ENCODE measurements around the gene RNF38.
"Not testable (repeated sequence)": the region's sequence is repeated elsewhere in the genome, so short reads cannot be mapped to it uniquely, and the experiment has no call there.

RNF38 gene

DNA sequence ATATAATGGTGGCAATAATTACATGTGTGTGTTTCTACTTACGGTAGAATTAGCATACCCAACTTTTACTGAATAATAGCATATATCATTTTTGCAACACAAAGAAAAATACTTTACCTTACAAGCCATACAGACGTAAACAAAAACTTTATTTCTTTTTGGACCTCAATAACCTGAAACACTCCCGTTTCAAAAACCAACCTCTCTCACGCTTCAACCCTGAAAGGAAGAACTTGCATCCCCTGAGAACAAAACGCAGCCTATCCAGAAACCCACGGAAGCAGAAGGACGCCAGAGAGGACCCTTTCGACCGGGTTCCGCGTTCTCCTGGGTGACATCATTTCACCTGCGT lies at the start of gene RNF38:
Gene RNF38 (minus strand): TSS at position 290 of the 352 bp plus-strand sequence. CDS start 161 bp downstream, at position 129.
- Histone ChIP-seq H3K4me1 (ENCODE audit: insufficient read depth, low read length) (peaks cover 4% of the 10 kb centered on the region; the same call in 1 of the 2 replicates), H3K36me3 (ENCODE audit: insufficient read depth, low read length) (0 out of 2 replicates have a peak, but pooled peaks cover 2% of the 10 kb centered on the region), H3K9ac (ENCODE audit: low read depth, low read length) (peak within 1 kb of the TSS; percentile 72), H3K9me3 (ENCODE audit: control insufficient read depth, insufficient read depth, low read length) (no peaks in the 10 kb centered on the region)

DNA sequence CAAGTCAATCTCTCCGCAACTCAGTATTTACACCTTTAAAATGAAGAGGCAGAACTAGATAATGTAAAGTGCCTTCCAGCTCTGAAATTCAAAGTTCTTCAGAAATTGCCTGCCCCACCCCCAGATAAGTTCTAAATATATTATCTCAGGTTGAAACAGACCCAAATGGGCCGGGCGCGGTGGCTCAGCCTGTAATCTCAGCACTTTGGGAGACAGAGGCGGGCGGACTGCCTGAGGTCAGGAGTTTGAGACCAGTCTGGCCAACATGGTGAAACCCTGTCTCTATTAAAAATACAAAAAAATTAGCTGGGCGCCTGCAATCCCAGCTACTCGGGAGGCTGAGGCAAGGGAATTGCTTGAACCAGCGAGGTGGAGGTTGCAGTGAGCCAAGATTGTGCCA lies 48.5 kb upstream of the RNF38 start:
- not testable (repeated sequence) for H3K36me3 ChIP-seq (ENCODE audit: insufficient read depth, low read length); H3K9me3 ChIP-seq (ENCODE audit: control insufficient read depth, insufficient read depth, low read length); H3K9ac ChIP-seq (ENCODE audit: low read depth, low read length)
- H3K4me1 ChIP-seq (ENCODE audit: insufficient read depth, low read length): peaks cover 22% of the 10 kb centered on the region

DNA sequence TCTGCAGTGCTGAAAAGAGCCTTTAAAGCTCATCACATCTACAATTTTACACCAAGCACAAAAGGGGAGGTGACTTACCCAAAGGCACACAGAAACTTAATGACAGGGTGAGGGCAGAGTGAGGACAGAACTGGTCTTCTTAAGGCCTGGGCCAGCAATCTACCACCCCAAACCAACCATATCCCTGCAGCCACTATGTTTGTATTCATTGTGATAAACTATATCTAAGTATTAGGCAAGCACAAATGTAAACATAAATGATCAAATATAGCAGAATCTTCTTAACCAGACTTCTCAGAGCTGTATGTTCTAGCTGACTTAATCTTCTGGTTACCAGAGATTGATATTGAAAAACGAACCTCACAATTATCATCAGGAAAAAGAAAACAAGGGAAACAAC lies 47.9 kb upstream of the RNF38 start:
- no peaks in the 10 kb centered on the region for H3K9me3 ChIP-seq (ENCODE audit: control insufficient read depth, insufficient read depth, low read length)
- H3K9ac ChIP-seq (ENCODE audit: low read depth, low read length): no peak overlapping the region
- peaks cover 25% of the 10 kb centered on the region for H3K4me1 ChIP-seq (ENCODE audit: insufficient read depth, low read length)
- H3K36me3 ChIP-seq (ENCODE audit: insufficient read depth, low read length): no peaks in the 10 kb centered on the region

DNA sequence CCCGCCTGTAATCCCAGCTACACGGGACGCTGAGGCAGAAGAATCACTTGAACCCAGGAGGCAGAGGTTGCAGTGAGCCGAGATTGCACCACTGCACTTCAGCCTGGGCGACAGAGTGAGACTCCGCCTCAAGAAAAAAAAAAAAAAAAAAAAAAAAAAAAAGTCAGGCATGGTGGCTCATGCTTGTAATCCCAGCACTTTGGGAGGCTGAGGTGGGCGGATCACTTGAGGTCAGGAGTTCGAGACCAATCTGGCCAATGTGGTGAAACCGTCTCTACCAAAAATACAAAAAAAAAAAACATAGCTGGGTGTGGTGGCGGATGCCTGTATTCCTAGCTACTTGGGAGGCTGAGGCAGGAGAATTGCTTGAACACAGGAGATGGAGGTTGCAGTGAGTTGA lies 46.6 kb upstream of the RNF38 start:
- H3K36me3 ChIP-seq (ENCODE audit: insufficient read depth, low read length); H3K9ac ChIP-seq (ENCODE audit: low read depth, low read length); H3K9me3 ChIP-seq (ENCODE audit: control insufficient read depth, insufficient read depth, low read length): not testable (repeated sequence)
- H3K4me1 ChIP-seq (ENCODE audit: insufficient read depth, low read length): peaks cover 33% of the 10 kb centered on the region

DNA sequence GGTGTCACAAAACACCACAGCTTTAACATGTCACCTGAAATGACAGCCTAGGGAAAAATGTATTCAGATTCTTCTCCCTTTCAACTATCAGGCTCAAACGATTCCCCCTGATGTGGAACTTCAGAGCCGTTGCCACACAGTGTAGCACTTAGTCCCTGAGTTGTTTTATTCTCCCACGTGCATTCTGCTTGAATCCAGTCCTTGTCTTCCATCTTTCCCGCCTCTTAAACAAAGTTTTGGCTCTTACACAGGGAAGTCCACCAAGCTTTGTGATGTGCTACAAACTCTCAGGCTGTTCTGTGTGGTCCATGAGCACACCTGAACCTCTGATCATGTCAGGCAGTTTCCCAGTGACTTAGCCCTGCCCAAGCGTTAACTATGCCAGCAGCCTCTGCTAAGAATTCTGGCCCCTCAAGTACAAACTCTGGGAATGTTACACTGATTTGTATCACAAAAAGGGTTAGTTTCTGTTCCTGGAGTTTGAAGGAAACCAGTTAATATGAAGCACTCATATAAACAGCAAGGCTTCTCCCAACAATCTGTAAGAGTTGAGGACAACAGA lies 45.8 kb upstream of the RNF38 start:
- H3K9ac ChIP-seq (ENCODE audit: low read depth, low read length): no peak overlapping the region
- no peaks in the 10 kb centered on the region for H3K36me3 ChIP-seq (ENCODE audit: insufficient read depth, low read length)
- no peaks in the 10 kb centered on the region for H3K9me3 ChIP-seq (ENCODE audit: control insufficient read depth, insufficient read depth, low read length)
- H3K4me1 ChIP-seq (ENCODE audit: insufficient read depth, low read length): peaks cover 33% of the 10 kb centered on the region

DNA sequence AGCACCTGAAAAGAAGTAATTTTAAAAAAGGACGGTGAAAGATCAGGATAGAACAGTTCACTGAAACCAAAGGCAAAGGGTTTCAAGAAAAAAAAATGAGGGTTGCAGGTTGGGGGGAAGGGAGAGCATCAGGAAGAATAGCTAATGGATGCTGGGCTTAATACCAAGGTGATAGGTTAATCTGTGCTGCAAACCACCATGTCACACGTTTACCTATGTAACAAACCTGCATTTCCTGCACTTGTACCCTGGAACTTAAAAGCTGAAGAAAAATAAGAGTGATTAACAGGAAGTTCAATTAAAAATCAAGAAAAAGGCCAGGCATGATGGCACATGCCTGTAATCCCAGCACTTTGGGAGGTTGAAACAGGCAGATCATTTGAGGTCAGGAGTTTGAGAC lies 44.1 kb upstream of the RNF38 start:
- Histone ChIP-seq H3K4me1 (ENCODE audit: insufficient read depth, low read length) (peaks cover 36% of the 10 kb centered on the region), H3K36me3 (ENCODE audit: insufficient read depth, low read length) (no peaks in the 10 kb centered on the region), H3K9ac (ENCODE audit: low read depth, low read length) (no peak overlapping the region), H3K9me3 (ENCODE audit: control insufficient read depth, insufficient read depth, low read length) (no peaks in the 10 kb centered on the region)

DNA sequence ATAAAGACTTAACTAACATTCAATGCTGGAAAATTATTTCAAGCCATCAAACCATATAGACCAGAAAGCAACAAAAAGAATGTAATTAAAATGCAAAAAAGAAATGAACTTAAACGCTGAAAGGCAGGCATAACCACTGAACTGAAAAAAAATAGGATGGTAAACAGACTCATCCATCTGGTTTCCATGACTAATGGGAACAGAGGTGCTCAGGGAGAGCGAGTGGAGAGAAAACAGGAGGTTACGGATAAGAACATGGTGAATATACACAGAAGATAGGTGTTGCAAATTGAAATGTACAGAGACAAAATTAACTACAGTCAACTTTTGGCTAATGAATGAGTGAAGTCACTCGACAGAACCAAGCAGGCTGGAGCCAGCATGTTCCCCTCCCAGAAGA lies 43.5 kb upstream of the RNF38 start:
- peaks cover 37% of the 10 kb centered on the region for H3K4me1 ChIP-seq (ENCODE audit: insufficient read depth, low read length)
- H3K9ac ChIP-seq (ENCODE audit: low read depth, low read length): no peak overlapping the region
- no peaks in the 10 kb centered on the region for H3K9me3 ChIP-seq (ENCODE audit: control insufficient read depth, insufficient read depth, low read length)
- no peaks in the 10 kb centered on the region for H3K36me3 ChIP-seq (ENCODE audit: insufficient read depth, low read length)

DNA sequence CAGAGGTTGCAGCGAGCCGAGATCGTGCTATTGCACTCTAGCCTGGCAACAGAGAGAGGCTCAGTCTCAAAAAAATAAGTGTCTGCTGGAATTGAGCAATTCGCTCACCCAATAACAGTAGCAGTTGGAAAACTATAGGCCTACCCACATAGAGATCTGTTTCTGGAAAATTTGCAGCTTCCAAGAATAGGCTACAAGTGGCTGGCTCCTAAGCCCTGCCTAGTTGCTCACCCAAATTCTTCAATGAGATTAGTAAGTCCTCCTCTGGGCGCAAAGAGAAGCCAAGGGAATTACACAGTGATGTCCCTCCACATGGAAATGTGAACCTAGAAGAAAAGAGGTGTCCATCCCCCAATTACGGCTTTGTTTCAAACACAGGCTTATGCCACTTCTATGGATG lies 42.6 kb upstream of the RNF38 start:
- H3K4me1 ChIP-seq (ENCODE audit: insufficient read depth, low read length): peaks cover 33% of the 10 kb centered on the region
- no peak overlapping the region for H3K9ac ChIP-seq (ENCODE audit: low read depth, low read length)
- no peaks in the 10 kb centered on the region for H3K9me3 ChIP-seq (ENCODE audit: control insufficient read depth, insufficient read depth, low read length)

DNA sequence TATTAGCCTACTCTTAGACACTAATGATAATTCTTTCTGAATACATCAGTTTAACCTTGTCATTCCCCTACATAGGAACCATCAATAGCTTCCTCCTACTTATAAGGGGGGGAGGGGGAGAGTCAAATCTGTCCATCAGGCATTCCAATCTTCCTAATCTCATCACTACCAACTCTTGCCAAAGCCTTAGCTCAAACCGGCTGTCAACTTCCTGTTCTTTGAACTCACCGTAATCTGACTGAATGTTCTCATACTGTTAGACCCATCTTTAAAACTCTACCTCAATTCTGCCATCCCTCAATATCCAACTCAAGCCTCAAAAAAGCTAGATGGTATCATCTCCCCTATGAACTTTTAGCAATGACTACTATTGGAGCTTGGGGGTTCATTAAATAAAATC lies 41.9 kb upstream of the RNF38 start:
- H3K36me3 ChIP-seq (ENCODE audit: insufficient read depth, low read length): no peaks in the 10 kb centered on the region
- no peak overlapping the region for H3K9ac ChIP-seq (ENCODE audit: low read depth, low read length)
- no peaks in the 10 kb centered on the region for H3K9me3 ChIP-seq (ENCODE audit: control insufficient read depth, insufficient read depth, low read length)
- peaks cover 37% of the 10 kb centered on the region for H3K4me1 ChIP-seq (ENCODE audit: insufficient read depth, low read length)

More for the DNA sequence above, 42.6 kb upstream of the RNF38 start:
- H3K36me3 ChIP-seq (ENCODE audit: insufficient read depth, low read length): no peaks in the 10 kb centered on the region

DNA sequence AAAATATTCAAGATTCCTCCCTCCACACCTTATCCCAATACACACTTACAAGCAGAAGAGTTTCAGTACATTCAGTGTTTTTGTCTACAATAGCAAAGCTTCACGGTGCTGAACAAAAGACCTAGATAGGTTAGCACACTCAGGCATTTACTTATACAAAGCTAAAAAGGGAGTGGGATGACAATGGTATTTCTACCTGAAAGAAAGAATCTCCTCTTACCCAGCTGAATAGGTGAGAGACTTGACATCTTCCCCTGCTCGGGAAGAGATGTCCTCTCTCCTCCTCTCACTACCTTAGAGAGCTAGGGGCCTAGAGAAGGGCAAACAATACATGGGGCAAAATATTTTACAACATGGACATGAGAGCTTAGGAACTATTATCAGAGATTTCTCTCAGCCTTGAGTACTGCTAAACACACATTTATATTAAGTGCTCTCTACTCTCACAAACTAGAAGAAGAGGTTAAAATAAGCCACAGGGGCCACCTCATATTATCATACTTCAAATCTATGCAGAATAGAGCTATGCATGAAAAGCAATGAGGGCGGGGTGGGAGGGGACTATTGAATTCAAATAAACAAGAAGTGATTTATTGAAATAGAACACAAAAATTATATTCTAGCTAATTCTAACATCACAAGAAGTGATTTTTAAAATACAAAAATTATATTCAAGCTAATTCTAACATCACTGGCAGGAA lies 38.6 kb upstream of the RNF38 start:
- H3K9me3 ChIP-seq (ENCODE audit: control insufficient read depth, insufficient read depth, low read length): no peaks in the 10 kb centered on the region
- peaks cover 21% of the 10 kb centered on the region for H3K4me1 ChIP-seq (ENCODE audit: insufficient read depth, low read length)
- no peaks in the 10 kb centered on the region for H3K36me3 ChIP-seq (ENCODE audit: insufficient read depth, low read length)
- no peak overlapping the region for H3K9ac ChIP-seq (ENCODE audit: low read depth, low read length)

DNA sequence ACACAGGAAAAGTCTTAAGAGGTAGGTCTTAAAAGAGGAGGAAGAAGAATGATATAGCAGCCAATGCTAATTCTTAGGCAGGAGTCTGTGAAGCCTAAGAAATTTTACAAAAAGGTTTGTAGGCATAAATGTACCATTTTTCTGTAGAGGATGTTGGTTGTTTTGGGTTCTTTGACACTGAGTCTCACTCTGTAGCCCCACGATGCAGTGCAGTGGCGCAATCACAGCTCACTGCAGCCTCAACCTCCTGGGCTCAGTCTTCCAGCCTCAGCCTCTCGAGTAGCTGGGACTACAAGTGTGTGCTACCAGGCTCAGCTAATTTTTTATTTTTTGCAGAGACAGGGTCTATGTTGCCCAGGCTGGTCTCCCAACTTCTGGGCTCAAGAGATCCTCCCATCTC lies 37.7 kb upstream of the RNF38 start:
- Histone ChIP-seq H3K9me3 (ENCODE audit: control insufficient read depth, insufficient read depth, low read length) (no peaks in the 10 kb centered on the region), H3K4me1 (ENCODE audit: insufficient read depth, low read length) (peaks cover 15% of the 10 kb centered on the region), H3K9ac (ENCODE audit: low read depth, low read length) (no peak overlapping the region), H3K36me3 (ENCODE audit: insufficient read depth, low read length) (no peaks in the 10 kb centered on the region)

DNA sequence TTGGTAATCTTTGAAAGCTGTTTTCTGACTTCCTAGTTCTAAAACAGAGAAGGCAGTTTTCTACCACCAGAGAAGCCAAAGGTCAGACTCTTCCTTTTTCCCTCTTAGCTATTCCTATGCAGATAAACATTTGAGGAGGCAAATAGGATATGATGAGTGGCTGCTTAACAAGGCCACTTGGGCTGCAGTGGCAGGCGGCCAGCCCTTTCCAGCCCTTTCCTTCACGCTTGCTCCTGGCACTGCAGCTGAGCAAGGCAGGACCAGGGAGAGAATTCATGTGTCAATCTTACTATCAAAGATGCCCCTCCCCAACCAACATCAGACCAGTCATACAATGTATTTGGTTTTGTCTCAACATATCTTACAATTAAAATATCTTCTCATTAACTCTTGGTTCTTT lies 36.8 kb upstream of the RNF38 start:
- Histone ChIP-seq H3K9ac (ENCODE audit: low read depth, low read length) (no peak overlapping the region), H3K36me3 (ENCODE audit: insufficient read depth, low read length) (no peaks in the 10 kb centered on the region), H3K4me1 (ENCODE audit: insufficient read depth, low read length) (peaks cover 9% of the 10 kb centered on the region), H3K9me3 (ENCODE audit: control insufficient read depth, insufficient read depth, low read length) (no peaks in the 10 kb centered on the region)

DNA sequence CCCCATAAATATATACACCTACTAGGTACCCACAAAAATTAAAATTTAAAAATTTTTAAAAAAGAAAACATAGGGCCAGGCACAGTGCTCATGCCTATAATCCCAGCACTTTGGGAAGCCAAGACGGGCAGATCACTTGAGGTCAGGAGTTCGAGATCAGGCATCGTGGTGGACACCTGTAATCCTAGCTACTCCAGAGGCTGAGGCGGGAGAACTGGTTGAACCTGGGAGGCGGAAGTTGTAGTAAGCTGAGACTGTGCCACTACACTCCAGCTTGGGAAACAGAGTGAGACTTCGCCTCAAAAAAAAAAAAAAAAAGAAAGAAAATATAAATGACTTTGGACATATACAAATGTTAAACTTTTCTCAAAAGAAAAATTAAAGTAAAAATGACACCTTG lies 33.3 kb upstream of the RNF38 start:
- Histone ChIP-seq H3K36me3 (ENCODE audit: insufficient read depth, low read length) (no peaks in the 10 kb centered on the region), H3K9me3 (ENCODE audit: control insufficient read depth, insufficient read depth, low read length) (no peaks in the 10 kb centered on the region), H3K9ac (ENCODE audit: low read depth, low read length) (no peak overlapping the region), H3K4me1 (ENCODE audit: insufficient read depth, low read length) (peaks cover 11% of the 10 kb centered on the region; the same call in 1 of the 2 replicates)

DNA sequence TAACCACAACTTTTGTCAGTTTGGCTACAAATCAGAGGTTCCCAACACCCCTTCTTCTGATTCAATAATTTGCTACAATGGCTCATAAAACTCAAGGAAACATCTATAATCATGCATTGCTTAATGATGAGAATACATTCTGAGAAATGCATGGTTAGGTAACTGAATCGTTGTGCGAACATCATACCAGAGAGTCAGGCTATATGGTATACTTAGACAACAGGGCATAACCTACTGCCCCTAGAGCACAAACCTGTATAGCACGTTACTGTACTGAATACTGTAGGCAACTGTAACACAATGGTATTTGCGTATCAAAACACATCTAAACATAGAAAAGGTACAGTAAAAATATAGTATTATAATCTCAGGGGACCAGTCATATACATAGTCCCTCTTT lies 31.0 kb upstream of the RNF38 start:
- H3K36me3 ChIP-seq (ENCODE audit: insufficient read depth, low read length): no peaks in the 10 kb centered on the region

DNA sequence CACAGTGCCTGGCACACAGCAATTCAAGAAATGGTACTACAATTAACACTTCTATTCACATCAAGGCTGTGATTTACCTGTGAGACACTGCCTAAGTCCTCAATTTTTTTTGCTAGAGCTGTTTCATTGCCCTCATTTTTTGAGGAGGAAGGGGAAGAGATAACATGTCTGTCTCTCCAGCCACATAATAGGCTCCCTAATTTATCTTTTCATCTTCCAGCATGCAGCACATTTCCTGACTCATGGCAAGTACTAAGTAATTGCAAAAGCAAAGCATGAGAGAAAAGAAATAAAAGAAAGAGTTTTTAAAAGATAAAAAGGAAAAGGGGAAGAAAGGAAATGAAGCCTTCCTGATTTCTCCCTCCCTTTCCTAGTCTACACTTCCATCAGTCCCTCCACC lies 26.9 kb upstream of the RNF38 start:
- Histone ChIP-seq H3K36me3 (ENCODE audit: insufficient read depth, low read length) (no peaks in the 10 kb centered on the region), H3K9ac (ENCODE audit: low read depth, low read length) (no peak overlapping the region), H3K4me1 (ENCODE audit: insufficient read depth, low read length) (0 out of 2 replicates have a peak, but pooled peaks cover 6% of the 10 kb centered on the region)

More for the DNA sequence above, 31.0 kb upstream of the RNF38 start:
- 0 out of 2 replicates have a peak, but pooled peaks cover 6% of the 10 kb centered on the region for H3K4me1 ChIP-seq (ENCODE audit: insufficient read depth, low read length)
- no peaks in the 10 kb centered on the region for H3K9me3 ChIP-seq (ENCODE audit: control insufficient read depth, insufficient read depth, low read length)
- H3K9ac ChIP-seq (ENCODE audit: low read depth, low read length): no peak overlapping the region

More for the DNA sequence above, 26.9 kb upstream of the RNF38 start:
- no peaks in the 10 kb centered on the region for H3K9me3 ChIP-seq (ENCODE audit: control insufficient read depth, insufficient read depth, low read length)

Data from ES-I3 (cell line).